Measurements from ENCODE around the gene BCO1. TPM values are rescaled to one million over a fixed set of nuclear protein-coding genes. Genes with fewer than 3 reads are reported as not detected.

BCO1 gene
- total and polyA plus RNA-seq, 4 donors, result 0.11 to 0.50 (median 0.29) TPM

GRCh38 chr16:81241706-81242105 lies 3.2 kb downstream of the BCO1 start:
- 44% methylated on average over 5 of the region's 5 CpGs for WGBS
- no peak overlapping the region for H3K9ac ChIP-seq (ENCODE audit: low read depth in 1 of 2, low read length in 2 of 2)
- H3K27me3 ChIP-seq (ENCODE audit: control insufficient read depth in 4 of 4, insufficient read depth in 4 of 4, low read length in 3 of 4), result no peaks in the 10 kb centered on the region
- no peaks in the 10 kb centered on the region for H3K36me3 ChIP-seq (ENCODE audit: control insufficient read depth in 4 of 4, insufficient read depth in 3 of 4, low read depth in 1 of 4, low read length in 3 of 4)
- H3K4me3 ChIP-seq (ENCODE audit: low read depth in 1 of 3, low read length in 3 of 3), result no peak overlapping the region
- H3K4me1 ChIP-seq (ENCODE audit: control insufficient read depth in 4 of 4, insufficient read depth in 4 of 4, low read length in 3 of 4), result peaks cover 3 to 18% (median 10%) of the 10 kb centered on the region in 4 donors
- H3K27ac ChIP-seq (ENCODE audit: low read depth in 1 of 2, low read length in 2 of 2), result no peak overlapping the region
- no peak for DNase-seq (ENCODE audit: low spot score)
- TF ChIP-seq RAD21 (IDR thresholded peaks at IDR 0.05) (no peak), JUND (IDR thresholded peaks at IDR 0.05) (no peak), EGR1 (IDR thresholded peaks at IDR 0.05; ENCODE audit: low read depth in 2 of 2) (no peak), CTCF (IDR thresholded peaks at IDR 0.05; ENCODE audit: low read depth, low read length, missing input control) (no peak), YY1 (IDR thresholded peaks at IDR 0.05) (no peak)
- H3K9me3 ChIP-seq (ENCODE audit: control insufficient read depth in 4 of 4, low read length in 3 of 4), result no peaks in the 10 kb centered on the region

- Histone ChIP-seq H3K9me3 (ENCODE audit: control insufficient read depth in 4 of 4, low read length in 3 of 4) (no peaks in the 10 kb centered on the region), H3K27me3 (ENCODE audit: control insufficient read depth in 4 of 4, insufficient read depth in 4 of 4, low read length in 3 of 4) (no peaks in the 10 kb centered on the region), H3K4me1 (ENCODE audit: control insufficient read depth in 4 of 4, insufficient read depth in 4 of 4, low read length in 3 of 4) (peaks cover 0 to 11% (median 3%) of the 10 kb centered on the region in 4 donors), H3K27ac (ENCODE audit: low read depth in 1 of 2, low read length in 2 of 2) (no peak overlapping the region), H3K36me3 (ENCODE audit: control insufficient read depth in 4 of 4, insufficient read depth in 3 of 4, low read depth in 1 of 4, low read length in 3 of 4) (no peaks in the 10 kb centered on the region), H3K4me3 (ENCODE audit: low read depth in 1 of 3, low read length in 3 of 3) (no peak overlapping the region), H3K9ac (ENCODE audit: low read depth in 1 of 2, low read length in 2 of 2) (no peak overlapping the region)
- WGBS, result 85% methylated on average over 8 of the region's 8 CpGs
- TF ChIP-seq MAX (IDR thresholded peaks at IDR 0.05) (no peak), TAF1 (conservative IDR thresholded peaks at IDR 0.05) (no peak), ATF3 (IDR thresholded peaks at IDR 0.05) (no peak), ZBTB33 (IDR thresholded peaks at IDR 0.05) (no peak), FOXA2 (IDR thresholded peaks at IDR 0.05) (no peak), FOXA1 (IDR thresholded peaks at IDR 0.05) (no peak), YY1 (IDR thresholded peaks at IDR 0.05) (no peak), HNF4G (IDR thresholded peaks at IDR 0.05) (no peak), RAD21 (IDR thresholded peaks at IDR 0.05) (no peak), REST (IDR thresholded peaks at IDR 0.05) (no peak), RXRA (IDR thresholded peaks at IDR 0.05) (no peak), JUND (IDR thresholded peaks at IDR 0.05) (no peak), HNF4A (conservative IDR thresholded peaks at IDR 0.05) (no peak), NR2F2 (IDR thresholded peaks at IDR 0.05) (no peak), CTCF (IDR thresholded peaks at IDR 0.05; ENCODE audit: low read depth, low read length, missing input control) (no peak)
- DNase-seq (ENCODE audit: low spot score), result no peak
Observed at GRCh38 chr16:81242977-81243618, 4.6 kb downstream of the BCO1 start.

All from liver (tissue), 9 donors.